Measurements from ENCODE around the gene HEATR9.

- TF ChIP-seq RXRA (CRISPR knock-in tag; IDR thresholded peaks at IDR 0.05): no peak
- TF ChIP-seq POLR2A (IDR thresholded peaks at IDR 0.05; ENCODE audit: insufficient read depth in 1 of 2, low read depth in 2 of 2, low read length in 2 of 2): no peak
- TF ChIP-seq CTCF (CRISPR knock-in tag; IDR thresholded peaks at IDR 0.05): no peak
- no peak for TF ChIP-seq ZNF639 (CRISPR knock-in tag; conservative IDR thresholded peaks at IDR 0.05)
- TF ChIP-seq CREB1 (IDR thresholded peaks at IDR 0.05): no peak
- no peak for TF ChIP-seq CREB1 (CRISPR knock-in tag; IDR thresholded peaks at IDR 0.05)
- TF ChIP-seq THAP9 (CRISPR knock-in tag; IDR thresholded peaks at IDR 0.05; ENCODE audit: borderline replicate concordance): no peak
- TF ChIP-seq ZNF609 (CRISPR knock-in tag; IDR thresholded peaks at IDR 0.05; ENCODE audit: borderline replicate concordance): no peak
- TF ChIP-seq NFYB (CRISPR knock-in tag; IDR thresholded peaks at IDR 0.05): no peak
- TF ChIP-seq HDAC1 (CRISPR knock-in tag; IDR thresholded peaks at IDR 0.05): no peak
Measured at GRCh38 chr17:35917519-35918213, 49.0 kb upstream of the HEATR9 start.

All from HepG2 (cell line).